ENCODE data around the gene CCDC102A. TPM values are rescaled to one million over a fixed set of nuclear protein-coding genes. Genes with fewer than 3 reads are reported as not detected.

The CCDC102A gene
- total RNA-seq, 2 experiments from 2014 or later: 17.2 to 18.5 TPM

DNA sequence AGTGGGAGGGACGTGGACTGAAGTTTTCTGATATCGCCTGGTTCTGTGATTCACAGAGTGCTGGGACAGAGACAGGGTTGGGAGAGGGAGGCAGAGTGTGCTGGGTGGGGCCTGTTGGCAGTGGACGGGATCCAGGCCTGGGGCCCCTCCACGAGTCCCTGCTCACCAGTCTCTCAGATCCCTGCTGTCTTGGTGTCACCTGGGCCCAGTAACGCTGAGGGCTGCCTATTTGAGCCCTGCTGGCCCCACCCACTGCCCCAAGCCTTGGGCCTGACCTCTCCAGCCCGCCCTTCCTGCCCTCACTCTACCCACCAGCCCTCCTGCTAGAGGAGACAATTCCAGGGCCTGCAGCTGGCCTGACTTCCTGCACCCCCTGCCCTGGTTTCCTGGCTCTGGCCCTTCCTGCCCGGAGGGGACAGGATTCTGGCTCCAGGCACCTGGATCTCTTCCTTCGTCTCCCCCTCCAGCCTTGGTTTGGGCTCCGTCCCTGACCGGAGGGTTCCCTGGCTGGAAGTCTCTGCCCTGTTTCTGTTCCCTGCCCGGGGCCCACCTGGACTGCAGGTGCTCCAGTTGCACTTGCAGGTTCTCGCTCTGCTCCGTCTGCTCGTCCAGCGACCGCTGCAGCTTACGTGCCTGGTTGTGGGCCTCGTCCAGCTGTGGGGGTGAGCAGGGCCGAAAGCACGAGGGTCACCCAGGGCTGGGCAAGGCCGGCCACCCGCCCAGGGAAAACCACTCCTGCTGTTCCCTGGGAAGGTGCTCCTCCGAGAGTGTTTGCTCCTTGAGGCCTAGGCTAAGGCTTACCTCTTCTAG, 21.4 kb downstream of the CCDC102A start:
- ChIA-PET POLR2A (interaction anchor here (0.6 kb wide), 1 partner anchor 588 kb away, joined by 3 read pairs; no protein-coding TSS in a partner anchor), CTCF (interaction anchor here (1.3 kb wide), 1 partner anchor 8 kb away, joined by 4 read pairs; no protein-coding TSS in a partner anchor)

DNA sequence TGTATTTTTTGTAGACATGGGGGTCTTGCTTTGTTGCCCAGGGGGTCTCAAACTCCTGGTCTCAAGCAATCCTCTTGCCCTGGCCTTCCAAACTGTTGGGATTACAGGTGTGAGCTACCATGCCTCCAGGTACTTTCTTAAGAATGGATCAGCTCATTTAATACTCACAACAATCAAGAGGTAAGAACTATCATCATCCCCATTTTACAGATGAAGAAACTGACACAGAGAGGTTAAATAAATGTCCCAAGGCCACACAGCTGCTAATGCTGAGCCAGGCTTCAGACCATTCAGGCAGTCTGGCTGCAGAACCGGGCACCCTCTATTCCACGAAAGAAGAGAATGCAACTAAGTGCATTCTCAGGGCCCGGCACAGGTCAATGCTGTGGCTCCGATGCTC, 22.0 kb downstream of the CCDC102A start:
- CTCF ChIA-PET: interaction anchor here (0.6 to 1.3 kb wide), 2 partner anchors 8 to 50 kb away, joined by 3 to 4 read pairs; no protein-coding TSS in a partner anchor
- POLR2A ChIA-PET: interaction anchor here (0.6 kb wide), 1 partner anchor 588 kb away, joined by 3 read pairs; no protein-coding TSS in a partner anchor

DNA sequence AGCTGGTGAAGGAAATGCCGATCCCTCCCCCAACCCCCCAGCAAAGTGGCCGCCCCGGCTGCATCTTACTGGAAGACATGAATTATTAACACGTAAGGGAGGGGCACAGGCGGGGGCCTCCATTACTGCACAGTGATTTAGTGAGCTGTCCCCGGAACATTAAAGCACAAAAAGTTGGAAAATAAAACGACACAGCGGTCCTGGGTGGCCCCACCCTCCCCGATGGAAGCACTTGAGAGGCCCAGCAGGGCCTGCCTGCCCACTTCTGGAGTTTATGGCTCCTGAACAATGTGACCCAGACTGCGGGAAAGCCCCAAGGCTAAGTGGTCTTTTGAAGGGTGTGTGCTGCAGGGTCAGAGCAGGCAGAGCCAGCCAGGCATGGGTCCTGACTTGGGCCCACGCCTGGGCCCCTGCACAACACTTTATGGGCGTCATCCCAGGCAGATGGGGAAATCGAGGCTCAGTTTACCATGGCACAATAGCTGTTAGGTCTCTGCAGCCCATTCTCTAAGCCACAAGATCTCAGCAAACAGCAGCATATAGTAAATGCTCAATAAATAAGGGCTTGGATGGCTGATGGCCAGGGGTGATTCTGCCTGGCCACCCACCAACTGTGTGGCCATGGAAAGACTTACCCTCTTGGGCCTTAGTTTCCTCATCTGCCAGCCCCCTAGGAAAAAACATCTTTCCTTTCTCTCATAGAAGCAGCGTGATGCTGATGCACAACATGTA, 22.8 kb downstream of the CCDC102A start:
- ChIA-PET CTCF (interaction anchor here (0.6 to 1.3 kb wide), 4 partner anchors 9 to 95 kb away, joined by 3 to 5 read pairs (median 4); no protein-coding TSS in a partner anchor), POLR2A (no interaction called here)

DNA sequence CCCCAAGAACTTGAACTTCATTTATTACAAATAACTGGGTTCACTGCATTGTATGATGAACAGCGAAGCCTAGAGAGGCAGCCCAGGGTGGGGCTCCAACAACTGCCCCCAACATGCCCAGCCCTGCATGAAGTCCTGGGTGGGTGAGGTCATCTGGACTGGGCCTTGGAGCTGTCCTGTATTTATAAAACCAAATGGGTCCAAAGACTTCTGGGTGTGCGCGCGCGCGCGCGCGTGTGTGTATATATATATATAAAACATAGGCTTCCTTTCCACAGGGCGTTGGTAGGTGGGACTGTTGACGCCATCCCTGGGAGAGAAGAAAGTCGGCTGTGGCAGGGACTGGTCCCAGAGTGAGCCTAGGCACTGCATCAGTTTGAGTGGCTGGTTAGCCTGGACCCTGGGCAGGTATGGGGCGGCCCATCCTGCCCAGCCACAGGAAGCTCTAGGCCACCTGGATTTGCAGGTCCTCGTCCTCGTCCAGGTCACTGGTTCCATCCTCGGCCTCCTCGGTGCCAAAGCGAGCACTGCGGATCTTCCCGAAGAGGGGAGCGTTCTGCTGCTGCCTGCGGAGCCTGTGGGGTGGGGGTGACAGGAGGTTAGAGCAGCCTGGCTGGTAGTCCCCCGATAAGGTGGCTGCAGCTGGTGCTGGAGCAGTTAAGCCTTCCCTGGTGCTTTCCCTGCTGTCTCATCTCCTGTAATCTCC, 23.9 kb downstream of the CCDC102A start:
- POLR2A ChIA-PET: no interaction called here

DNA sequence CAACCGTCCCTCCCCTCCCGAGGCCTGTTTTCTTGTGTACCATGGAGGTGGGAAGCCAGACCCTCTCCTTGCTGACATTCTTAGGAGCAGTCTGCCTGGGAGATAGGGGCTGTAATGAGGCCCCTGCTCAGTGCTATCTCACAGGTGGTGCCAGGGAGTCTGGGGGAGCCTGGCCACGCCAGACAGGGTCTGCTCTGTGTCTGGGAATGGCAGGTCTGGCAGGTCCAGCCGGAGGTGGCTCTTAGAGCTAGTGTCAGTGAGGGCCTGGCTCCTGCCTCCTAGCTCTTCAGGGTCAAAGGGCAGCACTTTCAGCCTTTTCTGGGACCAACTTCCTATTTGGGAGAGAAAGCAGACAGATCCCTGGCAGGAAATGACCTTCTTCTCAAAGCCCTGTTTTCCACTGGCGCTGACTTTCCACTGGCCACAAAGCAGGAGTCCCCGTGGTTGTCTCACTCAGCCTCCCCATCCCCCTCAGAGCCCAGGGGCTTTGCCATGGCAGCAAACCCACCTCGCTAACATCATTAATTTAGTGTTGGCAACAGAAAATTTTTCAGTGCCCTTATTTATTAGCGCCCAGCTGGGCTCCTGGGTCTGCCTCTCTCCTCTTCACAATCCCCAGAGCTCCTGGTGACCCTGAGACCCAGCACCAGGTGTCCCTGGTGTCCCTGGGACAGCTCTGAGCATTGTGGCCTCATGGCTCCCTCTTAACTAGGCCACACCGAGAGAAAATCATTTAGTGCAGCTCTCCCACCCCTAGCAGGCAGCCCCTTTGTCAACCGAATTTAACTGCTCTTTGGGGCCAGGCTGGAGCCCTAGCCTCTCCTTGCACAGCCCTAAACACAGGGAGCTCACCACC, 26.1 kb downstream of the CCDC102A start:
- CTCF ChIA-PET: no interaction called here
- POLR2A ChIA-PET: interaction anchor here (0.6 kb wide), 1 partner anchor 17 kb away, joined by 9 read pairs; no protein-coding TSS in a partner anchor

More for the DNA sequence above, 23.9 kb downstream of the CCDC102A start:
- CTCF ChIA-PET: no interaction called here

DNA sequence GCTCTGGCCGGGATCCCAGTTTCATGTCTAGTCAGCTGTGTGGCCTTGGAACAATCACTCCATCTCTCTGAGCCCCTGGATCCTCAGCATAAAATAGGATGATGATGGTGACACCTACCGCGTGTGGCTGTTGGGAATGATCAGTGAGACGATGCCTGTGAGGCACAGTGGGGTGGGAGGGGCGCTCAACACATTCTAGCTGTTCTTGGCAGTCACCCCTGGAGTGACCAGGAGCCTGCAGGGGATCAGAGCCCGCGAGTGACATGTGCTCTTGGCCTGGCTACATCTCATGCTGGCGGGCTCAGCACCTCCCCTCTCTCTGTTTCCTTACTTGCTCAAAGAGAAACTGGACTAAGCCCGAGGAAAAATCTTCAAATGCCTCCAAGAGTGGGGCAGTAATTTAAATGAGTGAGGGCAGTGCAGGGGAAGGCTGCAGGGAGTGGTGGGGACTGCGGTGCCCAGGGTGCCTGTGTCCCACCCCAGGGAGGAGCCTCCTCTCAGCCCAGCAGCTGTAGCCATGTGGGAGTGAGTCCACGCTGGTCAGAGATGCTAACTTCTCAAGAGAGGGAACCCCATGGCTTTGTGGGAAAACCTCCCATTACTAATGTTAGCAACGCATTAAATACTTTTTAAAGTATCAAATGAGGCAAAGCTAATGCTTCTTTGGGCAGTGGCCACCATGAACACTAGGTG, 27.0 kb downstream of the CCDC102A start:
- ChIA-PET CTCF (no interaction called here), POLR2A (interaction anchor here (0.6 kb wide), 1 partner anchor 18 kb away, joined by 9 read pairs; no protein-coding TSS in a partner anchor)

DNA sequence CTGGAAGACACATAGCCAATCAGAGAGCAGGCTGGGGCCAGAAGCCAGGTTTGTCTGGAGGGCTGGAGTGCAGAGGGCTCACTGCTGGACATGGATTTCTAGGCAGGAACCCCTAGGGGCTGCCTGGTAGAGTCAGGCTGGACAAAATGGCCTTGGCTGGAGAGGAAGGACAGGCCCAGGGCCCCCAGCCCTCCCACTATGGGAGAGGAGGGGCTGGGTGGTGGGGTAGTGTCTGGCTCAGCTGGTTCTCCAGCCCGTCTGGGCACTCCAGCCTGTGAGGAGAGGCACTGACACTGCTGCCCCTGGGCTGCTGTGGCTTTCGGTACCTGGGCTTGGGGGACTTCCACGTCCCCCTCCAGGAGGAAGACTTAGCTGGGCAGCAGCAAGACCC, 28.3 kb downstream of the CCDC102A start:
- ChIA-PET CTCF (interaction anchor here (0.8 to 2.1 kb wide), 2 partner anchors 12 to 37 kb away, joined by 3 to 7 read pairs; no protein-coding TSS in a partner anchor), POLR2A (no interaction called here)

DNA sequence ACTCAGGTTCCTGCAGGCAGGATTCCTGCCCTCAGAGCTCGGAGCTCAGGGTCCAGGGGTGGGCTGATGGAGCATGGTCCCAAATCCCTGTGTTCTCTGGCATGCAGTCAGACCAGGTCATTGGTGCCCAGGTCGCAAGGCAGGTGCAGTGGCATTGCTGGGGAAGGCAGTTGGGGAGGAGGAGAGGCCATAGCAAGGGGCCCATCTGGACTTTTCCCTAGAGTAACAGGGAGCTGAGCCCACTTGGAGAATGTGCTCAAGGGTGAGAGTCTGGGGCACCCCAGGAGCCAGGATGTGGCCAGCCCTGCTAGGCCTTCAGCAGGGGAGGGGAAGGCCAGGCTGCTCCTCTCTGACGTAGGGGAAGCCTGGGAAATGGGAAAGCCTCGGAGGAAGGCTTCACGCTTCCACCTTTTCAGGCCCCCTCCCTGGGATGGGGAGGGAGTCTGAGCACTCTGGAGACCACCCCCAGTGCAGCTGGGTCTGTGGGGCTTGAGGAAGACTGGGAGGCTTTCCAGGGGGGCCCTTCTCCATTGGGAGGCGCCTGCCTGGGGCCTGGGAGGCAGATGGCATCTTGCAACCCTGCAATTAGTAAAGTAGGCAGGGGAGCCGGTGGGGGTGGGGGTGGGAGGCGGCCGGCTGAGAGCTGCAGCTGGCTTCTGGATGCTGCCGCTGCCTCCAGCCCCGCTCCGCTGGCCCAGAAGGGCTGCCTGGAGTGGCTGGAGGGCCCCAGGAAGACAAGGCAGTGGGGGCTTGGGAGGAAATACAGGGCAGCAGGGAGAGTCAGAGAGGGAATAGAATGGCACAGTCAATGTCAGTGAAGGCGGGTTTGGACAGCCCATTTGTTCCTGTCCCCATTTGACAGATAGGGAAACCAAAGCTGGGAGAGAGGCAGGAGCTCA, 29.0 kb downstream of the CCDC102A start:
- POLR2A ChIA-PET: no interaction called here
- CTCF ChIA-PET: interaction anchor here (2.1 kb wide), 1 partner anchor 12 kb away, joined by 7 read pairs; no protein-coding TSS in a partner anchor

DNA sequence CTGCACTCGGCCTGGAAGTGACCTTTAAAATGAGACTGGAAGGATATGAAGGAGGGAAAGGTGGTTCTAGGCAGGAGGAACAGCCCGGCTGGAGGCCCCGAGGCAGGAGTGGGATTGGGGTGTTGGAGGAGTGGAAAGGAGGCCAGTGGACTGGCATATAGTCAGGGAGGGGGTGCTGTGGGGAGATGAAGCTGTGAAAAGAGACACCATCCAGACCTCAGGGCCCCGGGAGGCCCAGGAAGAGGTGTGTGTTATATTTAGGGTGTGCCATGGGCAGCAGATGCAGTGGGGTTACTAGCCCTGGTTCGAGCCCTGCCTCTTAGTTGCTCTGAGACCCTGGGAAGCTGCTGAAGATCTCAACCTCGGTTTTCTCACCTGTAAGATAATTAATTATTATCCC, 31.2 kb downstream of the CCDC102A start:
- ChIA-PET POLR2A (no interaction called here), CTCF (interaction anchor here (0.8 to 1.0 kb wide), 2 partner anchors 15 to 30 kb away, joined by 3 to 4 read pairs; no protein-coding TSS in a partner anchor)

DNA sequence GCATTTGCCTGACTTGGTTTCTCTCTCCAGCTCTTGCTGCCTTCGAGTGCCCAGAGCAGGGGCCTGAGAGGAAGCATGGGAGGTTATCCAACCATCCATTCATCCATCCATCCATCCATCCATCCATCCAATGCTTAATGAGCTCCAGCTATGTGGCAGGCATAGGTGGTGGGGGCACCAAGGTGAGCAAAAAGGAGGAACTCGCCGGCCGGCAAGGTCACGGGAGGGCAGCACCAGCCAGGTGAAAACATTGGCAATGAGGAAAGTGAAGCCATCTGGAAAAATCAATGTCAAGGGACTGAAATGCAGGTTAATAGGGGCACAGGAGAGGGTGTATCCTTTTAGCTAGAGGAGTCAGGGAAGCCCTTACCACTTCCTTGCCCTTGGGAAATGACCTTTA, 31.9 kb downstream of the CCDC102A start:
- ChIA-PET POLR2A (no interaction called here), CTCF (interaction anchor here (0.7 to 1.4 kb wide), 2 partner anchors 15 to 57 kb away, joined by 3 to 4 read pairs; no protein-coding TSS in a partner anchor)

DNA sequence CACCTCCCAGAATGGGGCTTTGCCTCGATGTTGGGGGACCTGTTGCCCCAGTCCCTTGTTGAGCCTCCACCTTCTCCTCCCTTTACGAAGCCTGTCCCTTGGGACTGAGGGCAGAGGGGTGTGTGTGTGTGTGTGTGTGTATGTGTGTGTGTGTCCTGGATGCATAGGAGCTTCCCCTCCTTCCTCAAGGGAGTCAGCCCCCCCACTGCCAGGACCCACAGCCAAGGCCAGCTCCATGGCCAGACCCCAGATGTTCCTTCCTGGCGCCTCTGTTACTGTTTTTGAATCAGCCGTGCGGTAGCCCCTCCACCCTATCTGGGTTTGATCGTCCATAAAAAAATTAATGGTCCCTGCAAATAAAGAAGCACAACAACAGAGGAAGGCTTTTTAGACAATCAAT, 32.4 kb downstream of the CCDC102A start:
- ChIA-PET CTCF (interaction anchor here (0.7 to 1.4 kb wide), 2 partner anchors 16 to 58 kb away, joined by 3 to 4 read pairs; no protein-coding TSS in a partner anchor), POLR2A (no interaction called here)

DNA sequence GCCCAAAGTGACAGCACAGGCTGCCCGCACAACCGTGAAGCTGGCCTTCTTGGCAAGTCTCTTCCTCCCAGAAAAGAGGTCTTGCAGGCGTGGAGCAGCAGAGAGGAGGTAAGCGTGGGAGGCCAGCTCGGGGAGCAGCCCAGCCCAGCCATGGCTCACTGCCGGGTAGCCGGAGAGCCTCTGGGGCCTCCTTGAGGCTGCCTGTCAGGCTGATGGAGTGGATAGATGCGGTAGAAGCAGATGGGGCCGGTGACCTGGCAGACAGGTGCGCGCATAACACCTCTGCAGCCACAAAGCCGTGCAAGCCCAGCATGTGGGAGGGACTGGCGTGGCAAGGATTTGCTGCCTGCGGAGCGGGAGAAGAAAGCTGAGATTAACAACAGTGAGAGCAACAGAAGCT, 33.0 kb downstream of the CCDC102A start:
- ChIA-PET POLR2A (no interaction called here), CTCF (interaction anchor here (1.4 kb wide), 1 partner anchor 16 kb away, joined by 4 read pairs; no protein-coding TSS in a partner anchor)

DNA sequence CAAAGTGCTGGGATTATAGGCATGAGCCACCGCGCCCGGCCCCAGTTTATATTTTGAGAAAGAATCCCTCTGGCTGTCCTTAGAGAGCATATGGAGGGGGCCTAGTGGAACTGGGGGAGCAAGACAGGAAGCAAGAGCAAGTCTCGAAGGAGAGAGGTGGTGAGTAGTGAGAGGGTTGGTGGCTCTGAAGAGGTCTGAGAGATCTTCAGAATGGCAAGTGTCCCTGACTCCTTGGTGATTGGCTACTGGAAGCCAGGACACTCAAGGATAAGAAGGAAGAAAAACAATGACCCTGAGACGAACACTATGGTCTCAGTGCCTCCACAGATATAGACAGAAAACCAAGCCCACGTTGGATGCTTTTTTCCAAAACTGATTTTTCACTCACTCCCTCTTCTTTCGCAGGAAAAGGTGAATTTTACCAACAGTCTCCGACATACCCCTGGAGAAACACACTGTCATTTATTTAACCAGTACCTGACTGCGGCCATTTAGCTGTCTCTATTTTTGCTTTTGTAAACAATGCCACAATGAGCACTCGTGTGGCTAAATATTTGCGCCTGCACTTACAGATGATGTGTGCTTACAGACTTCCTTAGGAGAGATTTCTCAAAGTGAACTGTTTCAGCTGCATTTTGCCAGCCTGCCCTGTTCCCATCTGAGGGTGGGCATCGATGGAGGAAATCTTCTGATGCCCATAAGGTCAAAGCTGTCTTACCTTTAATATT, 34.2 kb downstream of the CCDC102A start:
- ChIA-PET CTCF (interaction anchor here (0.7 kb wide), 1 partner anchor 15 kb away, joined by 3 read pairs; no protein-coding TSS in a partner anchor), POLR2A (interaction anchor here (0.5 to 0.7 kb wide), 2 partner anchors 21 to 36 kb away, joined by 3 to 6 read pairs; no protein-coding TSS in a partner anchor)

DNA sequence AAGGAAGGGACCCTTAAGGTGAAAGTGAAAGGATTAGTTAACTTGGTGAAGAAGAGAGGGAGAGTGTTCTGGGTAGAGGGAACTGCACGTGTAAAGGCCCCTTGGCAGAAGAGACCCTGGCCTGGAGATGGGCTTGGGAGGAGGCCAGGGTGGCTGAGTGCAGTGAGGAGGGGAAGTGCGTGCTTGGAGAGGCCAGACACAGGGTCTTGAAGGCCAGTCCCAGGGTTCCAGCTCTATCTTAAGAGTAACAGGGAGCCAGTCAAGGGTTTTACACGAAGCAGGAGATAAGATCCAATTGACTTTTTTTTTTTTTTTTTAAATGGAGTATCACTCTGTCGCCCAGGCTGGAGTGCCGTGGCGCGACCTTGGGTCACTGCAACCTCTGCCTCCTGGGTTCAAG, 34.9 kb downstream of the CCDC102A start:
- CTCF ChIA-PET: interaction anchor here (0.7 kb wide), 1 partner anchor 15 kb away, joined by 3 read pairs; no protein-coding TSS in a partner anchor
- POLR2A ChIA-PET: interaction anchor here (0.7 kb wide), 1 partner anchor 35 kb away, joined by 6 read pairs; no protein-coding TSS in a partner anchor

DNA sequence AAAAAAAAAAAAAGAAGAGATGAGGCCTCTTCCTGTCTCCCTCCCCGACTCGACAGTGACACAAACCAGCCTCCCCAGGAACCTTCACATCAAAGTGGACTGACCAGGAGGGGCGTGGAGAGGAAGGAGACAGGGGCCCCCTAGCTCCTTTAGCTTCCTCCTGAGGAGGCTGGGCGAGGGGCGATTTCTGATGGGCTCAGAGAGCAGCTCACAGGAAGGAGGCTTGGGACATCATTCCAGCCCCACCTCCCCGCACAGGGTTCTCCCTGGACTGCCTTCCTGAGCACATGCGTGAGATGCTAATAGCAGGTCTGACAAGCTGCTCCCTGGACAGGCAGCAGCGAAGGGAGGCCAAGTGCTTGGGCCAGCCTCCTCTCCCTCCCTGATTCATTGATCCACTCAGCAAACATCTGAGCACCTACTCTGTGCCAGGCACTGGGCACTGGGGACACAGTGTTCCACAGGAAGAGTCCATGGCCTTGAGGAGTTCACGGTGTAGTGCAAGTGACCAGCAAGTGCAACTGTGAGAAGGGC, 35.7 kb downstream of the CCDC102A start:
- ChIA-PET CTCF (interaction anchor here (0.7 to 1.3 kb wide), 3 partner anchors 34 to 136 kb away, joined by 3 to 5 read pairs (median 3); no protein-coding TSS in a partner anchor), POLR2A (interaction anchor here (0.7 kb wide), 1 partner anchor 50 kb away, joined by 8 read pairs; no protein-coding TSS in a partner anchor)

All from activated CD8-positive, alpha-beta memory T cell treated with anti-CD3 and anti-CD28 coated beads for 36 hours (primary cell).